Esophagus muscularis mucosa (tissue), 3 donors: ENCODE measurements around the gene PHKA2.

ENCODE experiments used
- CTCF ChIP-seq, 3 experiments: fragments of 200-600 bp in 2 of 3; fragments of 450-650 bp in 1 of 3; sonication (generic) in 2 of 3; IDR thresholded peaks; one replicate each; pipeline ENCODE4 v1.5.1; 2017 to 2019; ENCODE audit warnings: antibody characterized with exemption in 3 of 3, mild to moderate bottlenecking in 2 of 3, moderate library complexity in 1 of 3
- POLR2A ChIP-seq: fragments of 450-650 bp; IDR thresholded peaks from one replicate; pipeline ENCODE4 v1.6.1; 2017; ENCODE audit warnings: antibody characterized with exemption, moderate library complexity, mild to moderate bottlenecking, low read depth

GRCh38 chrX:18964026-18964425, 19.9 kb downstream of the PHKA2 start:
- TF ChIP-seq POLR2A (no peak), CTCF (IDR thresholded peaks at IDR 0.05) (no peak)
